GM12873 (cell line): Measurements from ENCODE around the gene EEA1.

ENCODE experiments used
- CTCF ChIP-seq: IDR thresholded peaks from 2 replicates; pipeline ENCODE4 v1.5.1; 2012; ENCODE audit warnings: low read depth, mild to moderate bottlenecking, moderate library complexity, low read length, control low read depth; ENCODE audit not compliant: insufficient read depth; ENCODE audit errors: missing control alignments

Gene EEA1

DNA sequence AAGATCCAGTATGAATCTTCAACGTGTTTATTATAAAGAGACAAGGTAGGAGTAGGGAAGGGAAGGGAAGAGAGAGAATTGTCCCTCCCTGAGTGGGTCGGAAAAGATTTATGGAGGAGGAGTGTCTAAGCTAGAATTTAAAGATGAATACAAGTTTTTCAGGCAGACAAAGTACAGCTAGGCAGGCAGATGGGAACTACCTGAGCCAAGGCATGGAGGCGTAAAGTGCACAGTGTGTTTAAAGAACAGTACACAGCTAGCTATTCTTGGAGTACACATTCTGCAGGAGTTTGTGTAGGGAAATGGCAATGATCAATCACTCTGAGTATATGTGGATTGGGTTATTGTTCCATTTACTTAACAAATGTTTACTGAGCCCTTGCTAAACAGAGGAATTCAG is 206.2 kb downstream of the EEA1 start:
- TF ChIP-seq CTCF: no peak

GRCh38 chr12:92721656-92722055 is 207.4 kb downstream of the EEA1 start:
- TF ChIP-seq CTCF: no peak

DNA sequence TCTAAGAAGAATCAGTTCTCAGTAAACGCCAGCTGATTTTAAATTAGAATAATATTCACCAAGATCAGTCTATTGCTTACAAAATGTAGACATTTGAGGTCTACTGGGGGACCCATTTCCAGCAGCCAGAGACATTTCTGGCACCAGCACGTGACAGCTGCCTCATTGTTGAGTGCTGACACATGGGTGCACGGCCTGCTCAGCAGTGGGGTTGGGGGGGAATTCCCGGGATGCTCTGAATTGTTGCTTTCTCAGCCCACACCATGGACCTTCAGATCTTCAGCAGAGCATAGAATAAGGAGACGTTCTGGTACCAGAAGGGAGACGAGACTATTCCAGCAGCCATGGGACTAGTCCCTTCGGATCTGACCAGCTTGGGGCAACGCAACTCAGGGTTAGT is 208.0 kb downstream of the EEA1 start:
- no peak for TF ChIP-seq CTCF
